HEK293T (cell line): Measurements from ENCODE around the gene TIPIN.

Source experiments
- CTCF ChIA-PET: fragments of 350-600 bp; formaldehyde crosslinking; extraction: SDS; loops from one replicate; lab custom pipeline; 2021; ENCODE audit warnings: antibody characterized with exemption, inconsistent platforms; lab: Yijun Ruan, JAX
- POLR2A ChIA-PET: fragments of 350-600 bp; formaldehyde crosslinking; extraction: SDS; loops from one replicate; lab custom pipeline; 2020; ENCODE audit warnings: antibody characterized with exemption, inconsistent platforms; lab: Yijun Ruan, JAX
- DNase-seq: peaks from one replicate; pipeline ENCODE4 v3.0.0; 2012; ENCODE audit warnings: mixed read lengths; ENCODE audit errors: extremely low spot score
- ARNT ChIP-seq: fragments of 450-650 bp; IDR thresholded peaks from 2 replicates; pipeline ENCODE4 v1.6.1; 2017; ENCODE audit warnings: mild to moderate bottlenecking
- BHLHE40 ChIP-seq: fragments of 450-650 bp; IDR thresholded peaks from 2 replicates; pipeline ENCODE4 v1.6.1; 2016; ENCODE audit warnings: mild to moderate bottlenecking, moderate library complexity, borderline replicate concordance
- CTBP1 ChIP-seq: fragments of 450-650 bp; IDR thresholded peaks from 2 replicates; pipeline ENCODE4 v1.6.1; 2016; ENCODE audit warnings: borderline replicate concordance
- ELF4 ChIP-seq: fragments of 450-650 bp; IDR thresholded peaks from 2 replicates; pipeline ENCODE4 v1.6.1; 2017; ENCODE audit warnings: antibody characterized with exemption
- FOXA1 ChIP-seq: fragments of 450-650 bp; IDR thresholded peaks from 2 replicates; pipeline ENCODE4 v1.6.1; 2016; ENCODE audit warnings: mild to moderate bottlenecking
- FOXK2 ChIP-seq: fragments of 450-650 bp; IDR thresholded peaks from 2 replicates; pipeline ENCODE4 v1.6.1; 2016; ENCODE audit warnings: mild to moderate bottlenecking
- FOXM1 ChIP-seq: fragments of 450-650 bp; IDR thresholded peaks from 2 replicates; pipeline ENCODE4 v1.6.1; 2017; ENCODE audit warnings: mild to moderate bottlenecking, borderline replicate concordance
- HDGF ChIP-seq: fragments of 450-650 bp; IDR thresholded peaks from 2 replicates; pipeline ENCODE4 v1.6.1; 2017; ENCODE audit warnings: antibody characterized with exemption, borderline replicate concordance
- L3MBTL2 ChIP-seq: fragments of 450-650 bp; conservative IDR thresholded peaks from 2 replicates; pipeline ENCODE4 v1.6.1; 2016; ENCODE audit warnings: mild to moderate bottlenecking
- LEF1 ChIP-seq: fragments of 450-650 bp; IDR thresholded peaks from 2 replicates; pipeline ENCODE4 v1.6.1; 2017; ENCODE audit warnings: mild to moderate bottlenecking, borderline replicate concordance
- NFRKB ChIP-seq: fragments of 450-650 bp; IDR thresholded peaks from 2 replicates; pipeline ENCODE4 v1.6.1; 2016; ENCODE audit warnings: mild to moderate bottlenecking, moderate library complexity
- PKNOX1 ChIP-seq: fragments of 450-650 bp; IDR thresholded peaks from 2 replicates; pipeline ENCODE4 v1.6.1; 2016
- SP1 ChIP-seq: fragments of 450-650 bp; IDR thresholded peaks from 2 replicates; pipeline ENCODE4 v1.6.1; 2017
- SUZ12 ChIP-seq: fragments of 450-650 bp; IDR thresholded peaks from 2 replicates; pipeline ENCODE4 v1.6.1; 2016; ENCODE audit warnings: mild to moderate bottlenecking
- TARDBP ChIP-seq: fragments of 450-650 bp; IDR thresholded peaks from 2 replicates; pipeline ENCODE4 v1.6.1; 2016
- ZNF384 ChIP-seq: fragments of 450-650 bp; IDR thresholded peaks from 2 replicates; pipeline ENCODE4 v1.6.1; 2016

The TIPIN gene

GRCh38 chr15:66403323-66403722 lies 46.8 kb upstream of the TIPIN start:
- ChIA-PET CTCF (interaction anchor here (1.0 to 2.3 kb wide), 2 partner anchors 9 to 17 kb away, joined by 3 to 8 read pairs; partner anchors contain the start of gene MAP2K1), POLR2A (interaction anchor here (3.0 kb wide), 1 partner anchor 16 kb away, joined by 15 read pairs; the partner anchor contains the start of gene MAP2K1)
- TF ChIP-seq SUZ12 (no peak), SP1 (no peak), ELF4 (no peak), ZNF384 (no peak)
- DNase-seq = no peak

- CTCF ChIA-PET = interaction anchor here (1.4 to 2.3 kb wide), 2 partner anchors 9 to 16 kb away, joined by 5 to 8 read pairs; partner anchors contain the start of gene MAP2K1
- no peak for DNase-seq
- TF ChIP-seq SUZ12 (no peak), L3MBTL2 (no peak), FOXK2 (no peak)
- POLR2A ChIA-PET = interaction anchor here (3.0 kb wide), 1 partner anchor 16 kb away, joined by 15 read pairs; the partner anchor contains the start of gene MAP2K1
Observed at GRCh38 chr15:66402761-66403284, 46.3 kb upstream of the TIPIN start.

GRCh38 chr15:66401130-66402021 lies 44.9 kb upstream of the TIPIN start:
- CTCF ChIA-PET = interaction anchor here (0.9 to 1.4 kb wide), 2 partner anchors 10 to 96 kb away, joined by 3 to 5 read pairs; partner anchors contain the start of gene SNAPC5
- DNase-seq = no peak
- TF ChIP-seq FOXK2 (no peak), SP1 (no peak), ZNF384 (no peak), L3MBTL2 (no peak), SUZ12 (no peak), PKNOX1 (no peak), FOXA1 (no peak), HDGF (no peak), BHLHE40 (no peak), ARNT (no peak)
- POLR2A ChIA-PET = interaction anchor here (0.9 to 1.8 kb wide), 4 partner anchors 14 to 98 kb away, joined by 3 to 7 read pairs (median 4); no protein-coding TSS in a partner anchor

- no peak for TF ChIP-seq FOXA1
- TF ChIP-seq ELF4 = no peak
- no peak for TF ChIP-seq ZNF384
- no peak for TF ChIP-seq FOXK2
- TF ChIP-seq ARNT = no peak
- no peak for TF ChIP-seq L3MBTL2
- no peak for TF ChIP-seq NFRKB
- ChIA-PET CTCF (no interaction called here), POLR2A (interaction anchor here (1.1 to 1.8 kb wide), 3 partner anchors 13 to 99 kb away, joined by 3 to 7 read pairs (median 4); no protein-coding TSS in a partner anchor)
- DNase-seq = no peak
Observed at GRCh38 chr15:66400351-66400774, 43.9 kb upstream of the TIPIN start.

- TF ChIP-seq TARDBP (no peak), SUZ12 (no peak), SP1 (no peak), FOXM1 (no peak), FOXA1 (no peak), ARNT (no peak), PKNOX1 (no peak), ELF4 (no peak), L3MBTL2 (no peak), HDGF (no peak), ZNF384 (no peak), LEF1 (no peak), BHLHE40 (no peak), CTBP1 (no peak), FOXK2 (no peak), NFRKB (no peak)
- ChIA-PET CTCF (no interaction called here), POLR2A (interaction anchor here (1.6 kb wide), 1 partner anchor 12 kb away, joined by 4 read pairs; no protein-coding TSS in a partner anchor)
- DNase-seq = no peak
Observed at GRCh38 chr15:66399276-66399675, 42.8 kb upstream of the TIPIN start.

- ChIA-PET POLR2A (no interaction called here), CTCF (interaction anchor here (0.6 kb wide), 1 partner anchor 26 kb away, joined by 4 read pairs; no protein-coding TSS in a partner anchor)
- TF ChIP-seq PKNOX1 (peak; percentile 22; the same call in 1 of the 2 replicates), ELF4 (no peak)
- DNase-seq = no peak
Observed at GRCh38 chr15:66394915-66395314, 38.4 kb upstream of the TIPIN start.
